Endothelial cell of umbilical vein (primary cell): ENCODE measurements around the gene PCDH9. TPM values are rescaled to one million over a fixed set of nuclear protein-coding genes. Genes with fewer than 3 reads are reported as not detected.

Experiments
- BruUV-seq: library from RNA; stranded (reverse); fragments of 400-500 nt; replicated peaks from 2 replicates; lab custom pipeline; 2021; lab: Mats Ljungman, UMichigan
- CTCF ChIA-PET: fragments of 300-600, 350-600 bp; sonication (Branson Sonifier 250); formaldehyde crosslinking; loops from one replicate; lab custom pipeline; 2021; ENCODE audit warnings: antibody characterized with exemption, inconsistent platforms; lab: Charles Lee
- POLR2A ChIA-PET: fragments of 300-600, 350-600 bp; sonication (Branson Sonifier 250); formaldehyde crosslinking; loops from one replicate; lab custom pipeline; 2021; ENCODE audit warnings: antibody characterized with exemption, inconsistent platforms; lab: Charles Lee
- DNase-seq: peaks from one replicate; pipeline ENCODE4 v3.0.0-alpha.2; 2011; ENCODE audit warnings: low read depth, low spot score
- FAIRE-seq: peaks from 2 replicates; lab custom pipeline; 2011; peaks lifted over from hg19 to GRCh38; lab: Jason Lieb, UNC
- H2AFZ ChIP-seq: 2 replicates; pipeline ENCODE4 v1.6.0; 2012; ENCODE audit warnings: low read depth, low read length, control low read depth, inconsistent platforms
- H3K27ac ChIP-seq: 2 replicates; pipeline ENCODE4 v1.5.1; 2011; ENCODE audit warnings: low read depth, mild to moderate bottlenecking, control low read depth, low read length, moderate library complexity; ENCODE audit not compliant: insufficient read depth
- H3K27me3 ChIP-seq, 2 experiments: 2 replicates each; pipeline versions ENCODE4 v1.6.0 to v1.6.1; 2011; ENCODE audit warnings: low read length in 2 of 2, mixed read lengths in 1 of 2; ENCODE audit not compliant: control insufficient read depth in 2 of 2, insufficient read depth in 2 of 2
- H3K36me3 ChIP-seq, 2 experiments: 2 replicates in 1 of 2; 3 replicates in 1 of 2; pipeline ENCODE4 v1.5.1; 2011; ENCODE audit warnings: low read length in 2 of 2, mild to moderate bottlenecking in 1 of 2, moderate library complexity in 1 of 2; ENCODE audit not compliant: control insufficient read depth in 2 of 2, insufficient read depth in 2 of 2; ENCODE audit errors: extremely low read depth in 1 of 2
- H3K4me1 ChIP-seq: 3 replicates; pipeline ENCODE4 v1.5.1; 2011; ENCODE audit warnings: mild to moderate bottlenecking, low read length; ENCODE audit not compliant: control insufficient read depth, insufficient read depth; ENCODE audit errors: extremely low read depth
- H3K4me2 ChIP-seq: 2 replicates; pipeline ENCODE4 v1.6.1; 2011; ENCODE audit warnings: low read length, control low read depth, mixed read lengths; ENCODE audit not compliant: insufficient read depth
- H3K4me3 ChIP-seq, 3 experiments: fragments of 200-600 bp in 1 of 3; sonication (generic), shearing (Covaris generic) in 1 of 3; replicated peaks in 1 of 3; 2 replicates each; pipeline ENCODE4 v1.5.1; 2011 to 2016; ENCODE audit warnings: control low read depth in 3 of 3, low read length in 3 of 3, mild to moderate bottlenecking in 2 of 3, inconsistent platforms in 1 of 3, low read depth in 1 of 3, moderate library complexity in 1 of 3; ENCODE audit not compliant: insufficient read depth in 1 of 3
- H3K79me2 ChIP-seq: 2 replicates; pipeline ENCODE4 v1.6.0; 2012; ENCODE audit warnings: low read length, inconsistent platforms; ENCODE audit not compliant: control insufficient read depth, insufficient read depth
- H3K9ac ChIP-seq: replicated peaks from 2 replicates; pipeline ENCODE3; 2011; ENCODE audit warnings: low read length, control low read depth; ENCODE audit not compliant: insufficient read depth; ENCODE audit errors: extremely low read depth
- H3K9me1 ChIP-seq: replicated peaks from 3 replicates; pipeline ENCODE4 v1.6.0; 2011; ENCODE audit warnings: mild to moderate bottlenecking, low read length; ENCODE audit not compliant: control insufficient read depth, insufficient read depth; ENCODE audit errors: extremely low read depth
- H3K9me3 ChIP-seq: replicated peaks from 2 replicates; pipeline ENCODE4 v1.5.1; 2012; ENCODE audit warnings: low read length, inconsistent platforms; ENCODE audit not compliant: control insufficient read depth, insufficient read depth
- H4K20me1 ChIP-seq: replicated peaks from 2 replicates; pipeline ENCODE3; 2011; ENCODE audit warnings: mild to moderate bottlenecking, low read length; ENCODE audit not compliant: control insufficient read depth, insufficient read depth; ENCODE audit errors: extremely low read depth
- CTCF ChIP-seq, 2 donors: IDR thresholded peaks; 1 replicate in 1 of 2; 2 replicates in 1 of 2; pipeline ENCODE4 v1.5.1; 2011; ENCODE audit warnings: low read length in 2 of 2, mild to moderate bottlenecking in 2 of 2, moderate library complexity in 2 of 2, control low read depth in 1 of 2, inconsistent platforms in 1 of 2, low read depth in 1 of 2; ENCODE audit not compliant: insufficient read depth in 1 of 2; ENCODE audit errors: extremely low read depth in 1 of 2
- FOS ChIP-seq: IDR thresholded peaks from 2 replicates; pipeline ENCODE4 v1.6.1; 2011; ENCODE audit warnings: mild to moderate bottlenecking, low read length, moderate library complexity, borderline replicate concordance; ENCODE audit not compliant: insufficient read depth
- GATA2 ChIP-seq: IDR thresholded peaks from 2 replicates; pipeline ENCODE4 v1.7.0; 2011; ENCODE audit warnings: low read depth, mild to moderate bottlenecking, moderate library complexity, mixed read lengths, low read length; ENCODE audit not compliant: insufficient read length, insufficient read depth
- MYC ChIP-seq: IDR thresholded peaks from one replicate; pipeline ENCODE4 v1.6.1; 2011; ENCODE audit warnings: mild to moderate bottlenecking, low read depth, low read length
- dilution Hi-C: fragments of 300-500 bp; cut with MboI; formaldehyde crosslinking; loops from one replicate; pipeline ENCODE4 v1.15.0; 2019; ENCODE audit warnings: low sequenced_read_pairs; ENCODE audit not compliant: extremely low pct_ligation_motif_present
- intact Hi-C: fragments of 100-400 bp; cut with micrococcal nuclease; formaldehyde crosslinking; loops from one replicate; pipeline ENCODE4 v1.10.0; 2022
- polyA plus RNA-seq, 4 experiments: library from polyadenylated mRNA; depleted of rRNA in 3 of 4; stranded (reverse) in 3 of 4; unstranded in 1 of 4; fragments of >200 nt; gene quantifications; 2 replicates each; pipeline versions ENCODE4 v1.2.1 to v1.2.3, GENCODE V29; 2011 to 2012; ENCODE audit warnings: missing spikeins in 1 of 4
- total RNA-seq: library from RNA; stranded (reverse); gene quantifications from 2 replicates; pipeline ENCODE4 v1.2.3, GENCODE V29; 2021
- TF ChIP-seq, protein P1 (sequence below): IDR thresholded peaks from 2 replicates; pipeline ENCODE4 v1.6.1; 2011; ENCODE audit not compliant: insufficient read depth, insufficient read length

Gene PCDH9
- total and polyA plus RNA-seq, 2 donors (not counting 3 experiments of a cell fraction or from before 2014, with no cell fraction given): 1.1 to 5.2 TPM

DNA sequence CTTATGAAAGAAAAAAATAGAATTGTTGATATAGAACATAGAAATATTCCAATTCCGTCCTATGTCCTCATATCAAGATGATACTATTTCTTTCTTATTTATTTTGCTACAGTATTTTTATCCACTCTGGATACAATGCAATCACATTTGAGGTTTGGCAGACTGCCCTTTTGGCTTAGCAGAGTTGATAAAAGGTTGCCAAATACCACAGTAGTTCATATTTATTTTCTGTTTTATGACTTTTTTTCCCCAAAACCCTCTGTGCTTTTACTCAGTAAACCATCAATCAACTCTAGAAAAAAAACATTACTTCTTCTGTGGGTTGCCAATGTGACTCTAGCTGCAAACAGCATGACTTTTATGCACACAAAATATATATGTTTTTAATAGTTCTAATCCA is 424.5 kb downstream of the PCDH9 start:
- intact Hi-C loops (no loop called here), dilution Hi-C loops (no loop called here)
- Histone ChIP-seq H3K9me1 (no peaks in the 10 kb centered on the region), H3K27ac (no peak overlapping the region), H3K36me3 (no peaks in the 10 kb centered on the region), H3K4me3 (no peak overlapping the region), H3K9ac (no peak overlapping the region), H4K20me1 (no peaks in the 10 kb centered on the region), H3K79me2 (no peaks in the 10 kb centered on the region), H3K27me3 (no peaks in the 10 kb centered on the region), H3K4me1 (no peaks in the 10 kb centered on the region), H2AFZ (no peak overlapping the region), H3K9me3 (no peaks in the 10 kb centered on the region), H3K4me2 (no peak overlapping the region)
- FAIRE-seq (peak; percentile 50), DNase-seq (peak; percentile 80)
- POLR2A ChIA-PET: no interaction called here
- TF ChIP-seq, protein P1, sequence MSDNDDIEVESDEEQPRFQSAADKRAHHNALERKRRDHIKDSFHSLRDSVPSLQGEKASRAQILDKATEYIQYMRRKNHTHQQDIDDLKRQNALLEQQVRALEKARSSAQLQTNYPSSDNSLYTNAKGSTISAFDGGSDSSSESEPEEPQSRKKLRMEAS: no peak
- TF ChIP-seq GATA2 (no peak), FOS (no peak), MYC (no peak), CTCF (IDR thresholded peaks at IDR 0.05; ENCODE audit: extremely low read depth in 1 of 2, insufficient read depth in 1 of 2, low read depth in 1 of 2, low read length in 2 of 2) (no peak)
- BruUV-seq: no TSS peak
- CTCF ChIA-PET: no interaction called here
